Endothelial cell of umbilical vein (primary cell): ENCODE results near the gene CTSD. TPM values are rescaled to one million over a fixed set of nuclear protein-coding genes. Genes with fewer than 3 reads are reported as not detected.

Experiments used
- BruUV-seq: library from RNA; stranded (reverse); fragments of 400-500 nt; replicated peaks from 2 replicates; lab custom pipeline; 2021; lab: Mats Ljungman, UMichigan
- CTCF ChIA-PET: fragments of 300-600, 350-600 bp; sonication (Branson Sonifier 250); formaldehyde crosslinking; loops from one replicate; lab custom pipeline; 2021; ENCODE audit warnings: antibody characterized with exemption, inconsistent platforms; lab: Charles Lee
- POLR2A ChIA-PET: fragments of 300-600, 350-600 bp; sonication (Branson Sonifier 250); formaldehyde crosslinking; loops from one replicate; lab custom pipeline; 2021; ENCODE audit warnings: antibody characterized with exemption, inconsistent platforms; lab: Charles Lee
- DNase-seq: peaks from one replicate; pipeline ENCODE4 v3.0.0-alpha.2; 2011; ENCODE audit warnings: low read depth, low spot score
- FAIRE-seq: peaks from 2 replicates; lab custom pipeline; 2011; peaks lifted over from hg19 to GRCh38; lab: Jason Lieb, UNC
- H2AFZ ChIP-seq: 2 replicates; pipeline ENCODE4 v1.6.0; 2012; ENCODE audit warnings: low read depth, low read length, control low read depth, inconsistent platforms
- H3K27ac ChIP-seq: 2 replicates; pipeline ENCODE4 v1.5.1; 2011; ENCODE audit warnings: low read depth, mild to moderate bottlenecking, control low read depth, low read length, moderate library complexity; ENCODE audit not compliant: insufficient read depth
- H3K27me3 ChIP-seq, 2 experiments: 2 replicates each; pipeline versions ENCODE4 v1.6.0 to v1.6.1; 2011; ENCODE audit warnings: low read length in 2 of 2, mixed read lengths in 1 of 2; ENCODE audit not compliant: control insufficient read depth in 2 of 2, insufficient read depth in 2 of 2
- H3K36me3 ChIP-seq, 2 experiments: 2 replicates in 1 of 2; 3 replicates in 1 of 2; pipeline ENCODE4 v1.5.1; 2011; ENCODE audit warnings: low read length in 2 of 2, mild to moderate bottlenecking in 1 of 2, moderate library complexity in 1 of 2; ENCODE audit not compliant: control insufficient read depth in 2 of 2, insufficient read depth in 2 of 2; ENCODE audit errors: extremely low read depth in 1 of 2
- H3K4me1 ChIP-seq: 3 replicates; pipeline ENCODE4 v1.5.1; 2011; ENCODE audit warnings: mild to moderate bottlenecking, low read length; ENCODE audit not compliant: control insufficient read depth, insufficient read depth; ENCODE audit errors: extremely low read depth
- H3K4me2 ChIP-seq: 2 replicates; pipeline ENCODE4 v1.6.1; 2011; ENCODE audit warnings: low read length, control low read depth, mixed read lengths; ENCODE audit not compliant: insufficient read depth
- H3K4me3 ChIP-seq, 3 experiments: fragments of 200-600 bp in 1 of 3; sonication (generic), shearing (Covaris generic) in 1 of 3; replicated peaks in 1 of 3; 2 replicates each; pipeline ENCODE4 v1.5.1; 2011 to 2016; ENCODE audit warnings: control low read depth in 3 of 3, low read length in 3 of 3, mild to moderate bottlenecking in 2 of 3, inconsistent platforms in 1 of 3, low read depth in 1 of 3, moderate library complexity in 1 of 3; ENCODE audit not compliant: insufficient read depth in 1 of 3
- H3K79me2 ChIP-seq: 2 replicates; pipeline ENCODE4 v1.6.0; 2012; ENCODE audit warnings: low read length, inconsistent platforms; ENCODE audit not compliant: control insufficient read depth, insufficient read depth
- H3K9ac ChIP-seq: replicated peaks from 2 replicates; pipeline ENCODE3; 2011; ENCODE audit warnings: low read length, control low read depth; ENCODE audit not compliant: insufficient read depth; ENCODE audit errors: extremely low read depth
- H3K9me1 ChIP-seq: replicated peaks from 3 replicates; pipeline ENCODE4 v1.6.0; 2011; ENCODE audit warnings: mild to moderate bottlenecking, low read length; ENCODE audit not compliant: control insufficient read depth, insufficient read depth; ENCODE audit errors: extremely low read depth
- H3K9me3 ChIP-seq: replicated peaks from 2 replicates; pipeline ENCODE4 v1.5.1; 2012; ENCODE audit warnings: low read length, inconsistent platforms; ENCODE audit not compliant: control insufficient read depth, insufficient read depth
- H4K20me1 ChIP-seq: replicated peaks from 2 replicates; pipeline ENCODE3; 2011; ENCODE audit warnings: mild to moderate bottlenecking, low read length; ENCODE audit not compliant: control insufficient read depth, insufficient read depth; ENCODE audit errors: extremely low read depth
- EZH2 ChIP-seq: IDR thresholded peaks from 2 replicates; pipeline ENCODE4 v1.6.1; 2012; ENCODE audit warnings: borderline replicate concordance, low read depth, mild to moderate bottlenecking, moderate library complexity, low read length, inconsistent platforms; ENCODE audit not compliant: severe bottlenecking
- FOS ChIP-seq: IDR thresholded peaks from 2 replicates; pipeline ENCODE4 v1.6.1; 2011; ENCODE audit warnings: mild to moderate bottlenecking, low read length, moderate library complexity, borderline replicate concordance; ENCODE audit not compliant: insufficient read depth
- GATA2 ChIP-seq: IDR thresholded peaks from 2 replicates; pipeline ENCODE4 v1.7.0; 2011; ENCODE audit warnings: low read depth, mild to moderate bottlenecking, moderate library complexity, mixed read lengths, low read length; ENCODE audit not compliant: insufficient read length, insufficient read depth
- JUN ChIP-seq: IDR thresholded peaks from 2 replicates; pipeline ENCODE4 v1.6.1; 2011; ENCODE audit warnings: borderline replicate concordance, low read depth; ENCODE audit not compliant: insufficient read length, insufficient read depth
- POLR2AphosphoS5 ChIP-seq: IDR thresholded peaks from 2 replicates; pipeline ENCODE4 v1.6.1; 2012; ENCODE audit warnings: low read depth, mild to moderate bottlenecking, control low read depth, low read length, moderate library complexity; ENCODE audit not compliant: insufficient read depth
- dilution Hi-C: fragments of 300-500 bp; cut with MboI; formaldehyde crosslinking; loops from one replicate; pipeline ENCODE4 v1.15.0; 2019; ENCODE audit warnings: low sequenced_read_pairs; ENCODE audit not compliant: extremely low pct_ligation_motif_present
- intact Hi-C: fragments of 100-400 bp; cut with micrococcal nuclease; formaldehyde crosslinking; loops from one replicate; pipeline ENCODE4 v1.10.0; 2022
- polyA plus RNA-seq, 4 experiments: library from polyadenylated mRNA; depleted of rRNA in 3 of 4; stranded (reverse) in 3 of 4; unstranded in 1 of 4; fragments of >200 nt; gene quantifications; 2 replicates each; pipeline versions ENCODE4 v1.2.1 to v1.2.3, GENCODE V29; 2011 to 2012; ENCODE audit warnings: missing spikeins in 1 of 4
- total RNA-seq: library from RNA; stranded (reverse); gene quantifications from 2 replicates; pipeline ENCODE4 v1.2.3, GENCODE V29; 2021
- TF ChIP-seq, protein P1 (sequence below), 2 donors: IDR thresholded peaks; 1 replicate in 1 of 2; 2 replicates in 1 of 2; pipeline ENCODE4 v1.5.1; 2011; ENCODE audit warnings: low read length in 2 of 2, mild to moderate bottlenecking in 2 of 2, moderate library complexity in 2 of 2, control low read depth in 1 of 2, inconsistent platforms in 1 of 2, low read depth in 1 of 2; ENCODE audit not compliant: insufficient read depth in 1 of 2; ENCODE audit errors: extremely low read depth in 1 of 2

Gene CTSD
- total and polyA plus RNA-seq, 2 donors (not counting 3 experiments of a cell fraction or from before 2014, with no cell fraction given), result 215 to 248 TPM

DNA sequence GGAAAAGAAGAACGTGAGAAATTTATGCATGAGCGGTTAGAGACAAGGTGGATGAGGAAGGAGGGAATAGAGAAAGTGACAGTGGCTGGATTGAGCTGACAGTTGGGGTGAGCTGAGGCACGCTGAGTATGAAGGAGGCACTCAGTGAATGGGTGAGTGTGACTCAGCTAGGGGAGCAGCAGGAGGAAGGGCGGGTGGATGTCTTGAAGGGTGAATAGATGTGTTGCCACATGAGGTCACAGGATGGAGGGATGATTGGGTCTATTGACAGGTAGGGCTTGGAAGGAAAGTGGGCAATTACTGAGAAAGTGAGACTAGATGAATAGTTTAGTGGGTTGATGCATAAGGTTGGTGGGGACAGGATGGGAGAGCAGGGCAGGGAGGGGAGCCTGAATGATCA is 21.4 kb downstream of the CTSD start:
- Histone ChIP-seq H3K4me1 (no peaks in the 10 kb centered on the region), H3K9me3 (no peaks in the 10 kb centered on the region), H3K36me3 (no peaks in the 10 kb centered on the region), H3K27me3 (no peaks in the 10 kb centered on the region), H3K4me3 (no peak overlapping the region), H3K9me1 (no peaks in the 10 kb centered on the region), H3K79me2 (no peaks in the 10 kb centered on the region), H3K27ac (no peak overlapping the region), H3K9ac (no peak overlapping the region), H3K4me2 (no peak overlapping the region), H2AFZ (no peak overlapping the region), H4K20me1 (no peaks in the 10 kb centered on the region)
- dilution Hi-C loops, result no loop called here
- TF ChIP-seq EZH2, result no peak
- TF ChIP-seq POLR2AphosphoS5, result no peak
- TF ChIP-seq, protein P1, sequence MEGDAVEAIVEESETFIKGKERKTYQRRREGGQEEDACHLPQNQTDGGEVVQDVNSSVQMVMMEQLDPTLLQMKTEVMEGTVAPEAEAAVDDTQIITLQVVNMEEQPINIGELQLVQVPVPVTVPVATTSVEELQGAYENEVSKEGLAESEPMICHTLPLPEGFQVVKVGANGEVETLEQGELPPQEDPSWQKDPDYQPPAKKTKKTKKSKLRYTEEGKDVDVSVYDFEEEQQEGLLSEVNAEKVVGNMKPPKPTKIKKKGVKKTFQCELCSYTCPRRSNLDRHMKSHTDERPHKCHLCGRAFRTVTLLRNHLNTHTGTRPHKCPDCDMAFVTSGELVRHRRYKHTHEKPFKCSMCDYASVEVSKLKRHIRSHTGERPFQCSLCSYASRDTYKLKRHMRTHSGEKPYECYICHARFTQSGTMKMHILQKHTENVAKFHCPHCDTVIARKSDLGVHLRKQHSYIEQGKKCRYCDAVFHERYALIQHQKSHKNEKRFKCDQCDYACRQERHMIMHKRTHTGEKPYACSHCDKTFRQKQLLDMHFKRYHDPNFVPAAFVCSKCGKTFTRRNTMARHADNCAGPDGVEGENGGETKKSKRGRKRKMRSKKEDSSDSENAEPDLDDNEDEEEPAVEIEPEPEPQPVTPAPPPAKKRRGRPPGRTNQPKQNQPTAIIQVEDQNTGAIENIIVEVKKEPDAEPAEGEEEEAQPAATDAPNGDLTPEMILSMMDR (IDR thresholded peaks at IDR 0.05; ENCODE audit: extremely low read depth in 1 of 2, insufficient read depth in 1 of 2, low read depth in 1 of 2, low read length in 2 of 2), result no peak
- no peak for TF ChIP-seq FOS
- no peak for TF ChIP-seq JUN
- no peak for TF ChIP-seq GATA2
- intact Hi-C loops, result no loop called here
- no TSS peak for BruUV-seq
- POLR2A ChIA-PET, result no interaction called here
- CTCF ChIA-PET, result no interaction called here
- FAIRE-seq, result no peak
- DNase-seq, result no peak
